SK-N-SH (cell line): Measurements from ENCODE around the gene CCDC188. TPM values are rescaled to one million over a fixed set of nuclear protein-coding genes. Genes with fewer than 3 reads are reported as not detected.

Source experiments
- CTCF ChIA-PET: fragments of 300-600, 350-600 bp; formaldehyde crosslinking; extraction: SDS; loops from one replicate; lab custom pipeline; 2021; lab: Yijun Ruan, JAX
- POLR2A ChIA-PET: fragments of 350-600 bp; sonication (Branson Sonifier 250); formaldehyde crosslinking; extraction: SDS; loops from one replicate; lab custom pipeline; 2020; ENCODE audit warnings: antibody characterized with exemption, inconsistent platforms; lab: Yijun Ruan, JAX
- DNase-seq: peaks from one replicate; pipeline ENCODE4 v3.0.0; 2012
- H2AFZ ChIP-seq: fragments of 200-600 bp; sonication (generic); 2 replicates; pipeline ENCODE4 v1.8.1; 2016; ENCODE audit warnings: antibody characterized with exemption, mild to moderate bottlenecking, low read depth
- H3F3A ChIP-seq: fragments of 200-600 bp; sonication (generic); replicated peaks from 2 replicates; pipeline ENCODE3; 2016; ENCODE audit warnings: antibody characterized with exemption, mild to moderate bottlenecking; ENCODE audit not compliant: insufficient read depth
- H3K27ac ChIP-seq, 2 experiments: fragments of 200-500 bp in 1 of 2; fragments of 200-600 bp in 1 of 2; sonication (Bioruptor generic) in 1 of 2; sonication (generic), shearing (Covaris generic) in 1 of 2; 2 replicates each; pipeline versions ENCODE4 v1.5.1 to v1.6.1; 2014 to 2016; ENCODE audit warnings: low read depth in 2 of 2, inconsistent platforms in 1 of 2, low read length in 1 of 2, mild to moderate bottlenecking in 1 of 2, mixed read lengths in 1 of 2
- H3K27me3 ChIP-seq: fragments of 200-600 bp; sonication (generic), shearing (Covaris generic); 2 replicates; pipeline ENCODE4 v1.6.1; 2016; ENCODE audit warnings: mixed run types; ENCODE audit not compliant: insufficient read depth
- H3K36me3 ChIP-seq, 2 experiments: fragments of 200-500 bp in 1 of 2; fragments of 200-600 bp in 1 of 2; sonication (Bioruptor generic) in 1 of 2; sonication (generic) in 1 of 2; replicated peaks in 1 of 2; 2 replicates each; pipeline versions ENCODE3 to v1.5.1; 2014 to 2016; ENCODE audit warnings: low read length in 1 of 2, mild to moderate bottlenecking in 1 of 2; ENCODE audit not compliant: insufficient read depth in 2 of 2, control insufficient read depth in 1 of 2
- H3K4me1 ChIP-seq, 2 experiments: fragments of 200-500 bp in 1 of 2; fragments of 200-600 bp in 1 of 2; sonication (Bioruptor generic) in 1 of 2; sonication (generic), shearing (Covaris generic) in 1 of 2; 2 replicates each; pipeline versions ENCODE4 v1.5.1 to v1.6.1; 2014 to 2016; ENCODE audit warnings: low read depth in 1 of 2, low read length in 1 of 2, mixed run types in 1 of 2; ENCODE audit not compliant: insufficient read depth in 2 of 2, control insufficient read depth in 1 of 2
- H3K4me2 ChIP-seq: fragments of 200-600 bp; sonication (generic), shearing (Covaris generic); 2 replicates; pipeline ENCODE4 v1.6.1; 2017; ENCODE audit warnings: mixed run types
- H3K4me3 ChIP-seq, 2 experiments: fragments of 200-500 bp in 1 of 2; fragments of 200-600 bp in 1 of 2; sonication (Bioruptor generic) in 1 of 2; sonication (generic), shearing (Covaris generic) in 1 of 2; 2 replicates each; pipeline versions ENCODE4 v1.5.1 to v1.8.1; 2014 to 2016; ENCODE audit warnings: low read depth in 2 of 2, inconsistent platforms in 1 of 2, low read length in 1 of 2, mild to moderate bottlenecking in 1 of 2, mixed read lengths in 1 of 2, moderate library complexity in 1 of 2
- H3K79me2 ChIP-seq: fragments of 200-600 bp; sonication (generic); 2 replicates; pipeline ENCODE4 v1.8.1; 2017; ENCODE audit warnings: mild to moderate bottlenecking; ENCODE audit not compliant: insufficient read depth
- H3K9ac ChIP-seq: fragments of 200-600 bp; sonication (generic); 2 replicates; pipeline ENCODE4 v1.6.1; 2017; ENCODE audit warnings: mixed run types
- H3K9me2 ChIP-seq: fragments of 200-600 bp; sonication (generic); 2 replicates; pipeline ENCODE4 v1.6.1; 2017; ENCODE audit warnings: mixed run types
- H3K9me3 ChIP-seq: fragments of 200-600 bp; sonication (generic); 2 replicates; pipeline ENCODE4 v1.6.1; 2017; ENCODE audit warnings: mixed run types, mild to moderate bottlenecking, moderate library complexity
- H4K20me1 ChIP-seq: fragments of 200-600 bp; sonication (generic); 2 replicates; pipeline ENCODE4 v1.6.1; 2017; ENCODE audit warnings: mild to moderate bottlenecking, mixed run types; ENCODE audit not compliant: insufficient read depth
- ELF1 ChIP-seq: IDR thresholded peaks from 2 replicates; pipeline ENCODE4 v1.4.0; 2012
- EP300 ChIP-seq, 2 experiments: IDR thresholded peaks; 2 replicates each; pipeline versions ENCODE4 v1.4.0 to v1.6.1; 2012; ENCODE audit warnings: borderline replicate concordance in 1 of 2, low read depth in 1 of 2, low read length in 1 of 2
- FOXJ3 ChIP-seq: sonication (generic); formaldehyde crosslinking; IDR thresholded peaks from 2 replicates; pipeline ENCODE4 v1.5.1; 2020; ENCODE audit warnings: mild to moderate bottlenecking, missing genetic modification reagents
- FOXM1 ChIP-seq: IDR thresholded peaks from 2 replicates; pipeline ENCODE4 v1.4.0; 2012; ENCODE audit warnings: low read depth, mild to moderate bottlenecking
- GATA2 ChIP-seq: sonication (generic); formaldehyde crosslinking; IDR thresholded peaks from 2 replicates; pipeline ENCODE4 v1.5.0; 2020; ENCODE audit warnings: mild to moderate bottlenecking, missing genetic modification reagents
- JUND ChIP-seq: IDR thresholded peaks from 2 replicates; pipeline ENCODE4 v1.4.0; 2012
- MEF2A ChIP-seq: IDR thresholded peaks from 2 replicates; pipeline ENCODE4 v1.4.0; 2012; ENCODE audit warnings: low read depth, borderline replicate concordance
- NRF1 ChIP-seq: IDR thresholded peaks from 2 replicates; pipeline ENCODE4 v1.6.1; 2012; ENCODE audit warnings: low read depth, mild to moderate bottlenecking, low read length
- RAD21 ChIP-seq: IDR thresholded peaks from 2 replicates; pipeline ENCODE4 v1.6.1; 2012; ENCODE audit warnings: mild to moderate bottlenecking, low read length
- RCOR1 ChIP-seq: fragments of 150-350 bp; IDR thresholded peaks from 2 replicates; pipeline ENCODE4 v1.6.1; 2017; ENCODE audit warnings: antibody characterized with exemption, low read length
- RXRA ChIP-seq: IDR thresholded peaks from 2 replicates; pipeline ENCODE4 v1.4.0; 2012; ENCODE audit warnings: low read depth, mild to moderate bottlenecking, borderline replicate concordance
- TCF12 ChIP-seq: IDR thresholded peaks from 2 replicates; pipeline ENCODE4 v1.4.0; 2012
- TEAD4 ChIP-seq: IDR thresholded peaks from 2 replicates; pipeline ENCODE4 v1.4.0; 2012; ENCODE audit warnings: mild to moderate bottlenecking, borderline replicate concordance; ENCODE audit not compliant: insufficient read depth
- WGBS: methylation state at CpG from one replicate; pipeline ENCODE4 v1.1.6; 2017; ENCODE audit warnings: low lambda C conversion rate; 5-methylcytosine and 5-hydroxymethylcytosine counted together
- polyA plus RNA-seq, 3 experiments: library from polyadenylated mRNA; depleted of rRNA; stranded (reverse); fragments of >200 nt; gene quantifications; 2 replicates each; pipeline ENCODE4 v1.2.3, GENCODE V29; 2012
- TF ChIP-seq, protein P1 (sequence below): IDR thresholded peaks from 2 replicates; pipeline ENCODE4 v1.4.0; 2012; ENCODE audit warnings: low read depth
- TF ChIP-seq, protein P2 (sequence below): fragments of 200-600 bp; sonication (generic); IDR thresholded peaks from 2 replicates; pipeline ENCODE4 v1.6.1; 2017; ENCODE audit warnings: antibody characterized with exemption, mild to moderate bottlenecking, moderate library complexity
- TF ChIP-seq, protein P3 (sequence below): IDR thresholded peaks from 2 replicates; pipeline ENCODE4; 2012

The CCDC188 gene
- polyA plus RNA-seq, 1 of the 3 experiments (the other 2 are of a cell fraction) = 21.1 TPM

DNA sequence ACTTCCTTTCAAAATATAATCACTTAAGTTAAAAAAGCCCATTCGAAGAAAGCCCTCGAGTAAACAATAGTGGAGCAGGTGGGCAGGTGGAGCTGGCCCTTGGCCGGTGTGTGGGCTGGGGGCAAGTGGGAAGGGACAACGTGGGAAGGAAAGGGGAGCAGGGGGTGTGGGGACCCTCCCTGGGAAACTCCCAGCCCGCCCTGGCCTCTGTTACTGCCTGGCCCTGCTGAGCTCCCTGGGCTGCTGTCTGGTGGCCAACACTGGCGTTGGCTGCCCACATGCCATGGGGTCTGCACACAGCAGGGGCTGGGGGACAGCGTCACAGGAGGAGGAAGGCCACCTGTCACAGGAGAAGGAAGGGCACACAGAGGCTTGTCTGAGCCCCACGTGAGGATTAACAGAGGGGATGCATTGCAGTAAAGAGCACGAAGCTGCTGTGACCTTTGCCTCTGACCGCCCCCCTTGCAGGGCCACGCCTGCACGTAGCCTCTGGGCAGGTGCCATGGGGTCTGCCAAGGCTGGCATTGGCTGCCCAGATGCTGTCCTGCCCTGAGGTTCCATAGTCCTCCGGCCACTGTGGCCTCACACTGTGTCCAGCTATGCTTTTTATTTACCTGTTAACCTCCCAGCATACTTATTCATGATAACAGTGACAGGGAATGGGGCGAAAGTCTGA, 36.2 kb upstream of the CCDC188 start:
- POLR2A ChIA-PET = no interaction called here
- H4K20me1 ChIP-seq = no peaks in the 10 kb centered on the region

DNA sequence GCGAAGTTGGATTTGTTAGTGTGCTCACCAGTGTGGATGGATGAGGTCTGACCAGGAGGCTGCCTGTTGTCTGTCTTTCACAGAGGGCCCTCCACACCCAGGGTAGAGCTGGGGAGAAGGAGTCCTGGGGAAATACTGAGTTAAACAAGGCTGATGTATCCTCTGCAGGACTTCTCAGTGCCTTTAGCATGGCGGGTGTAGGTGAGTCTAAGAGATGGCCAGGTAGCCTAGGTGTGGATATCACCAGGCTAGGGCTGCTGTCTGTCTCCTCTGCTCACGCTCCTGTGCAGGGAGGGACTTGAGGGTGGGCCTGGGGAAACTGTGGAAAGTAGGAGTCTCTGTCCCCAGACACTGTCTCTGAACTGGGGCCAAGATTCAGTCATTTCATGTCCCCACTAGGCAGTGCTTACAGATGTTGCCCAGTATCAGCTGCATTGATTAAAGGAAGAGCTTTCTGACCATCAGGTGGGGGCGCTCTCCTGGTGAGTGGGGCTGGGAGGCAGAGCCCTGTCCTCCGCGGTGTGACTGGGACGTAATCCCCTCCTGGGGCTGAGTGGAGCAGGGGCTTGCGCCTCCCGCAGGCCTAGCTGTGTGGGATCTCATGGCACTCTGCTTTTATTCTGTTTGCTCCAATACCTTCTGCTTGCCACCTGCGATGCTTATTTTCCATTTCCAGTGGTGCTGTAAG, 35.5 kb upstream of the CCDC188 start:
- Histone ChIP-seq H3F3A (no peaks in the 10 kb centered on the region), H3K9me3 (no peaks in the 10 kb centered on the region), H3K27ac (no peak overlapping the region), H3K9me2 (no peaks in the 10 kb centered on the region), H3K79me2 (no peaks in the 10 kb centered on the region), H3K36me3 (no peaks in the 10 kb centered on the region), H4K20me1 (no peaks in the 10 kb centered on the region)
- peak; percentile 59 for DNase-seq
- WGBS = 59% methylated on average over 9 of the region's 10 CpGs
- POLR2A ChIA-PET = no interaction called here
- CTCF ChIA-PET = interaction anchor here (0.7 to 2.1 kb wide), 6 partner anchors 10 to 52 kb away, joined by 3 to 9 read pairs (median 3); no protein-coding TSS in a partner anchor
- TF ChIP-seq FOXJ3 (CRISPR knock-in tag) (no peak), FOXM1 (no peak)
- TF ChIP-seq, protein P1, sequence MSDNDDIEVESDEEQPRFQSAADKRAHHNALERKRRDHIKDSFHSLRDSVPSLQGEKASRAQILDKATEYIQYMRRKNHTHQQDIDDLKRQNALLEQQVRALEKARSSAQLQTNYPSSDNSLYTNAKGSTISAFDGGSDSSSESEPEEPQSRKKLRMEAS = no peak
- TF ChIP-seq, protein P2, sequence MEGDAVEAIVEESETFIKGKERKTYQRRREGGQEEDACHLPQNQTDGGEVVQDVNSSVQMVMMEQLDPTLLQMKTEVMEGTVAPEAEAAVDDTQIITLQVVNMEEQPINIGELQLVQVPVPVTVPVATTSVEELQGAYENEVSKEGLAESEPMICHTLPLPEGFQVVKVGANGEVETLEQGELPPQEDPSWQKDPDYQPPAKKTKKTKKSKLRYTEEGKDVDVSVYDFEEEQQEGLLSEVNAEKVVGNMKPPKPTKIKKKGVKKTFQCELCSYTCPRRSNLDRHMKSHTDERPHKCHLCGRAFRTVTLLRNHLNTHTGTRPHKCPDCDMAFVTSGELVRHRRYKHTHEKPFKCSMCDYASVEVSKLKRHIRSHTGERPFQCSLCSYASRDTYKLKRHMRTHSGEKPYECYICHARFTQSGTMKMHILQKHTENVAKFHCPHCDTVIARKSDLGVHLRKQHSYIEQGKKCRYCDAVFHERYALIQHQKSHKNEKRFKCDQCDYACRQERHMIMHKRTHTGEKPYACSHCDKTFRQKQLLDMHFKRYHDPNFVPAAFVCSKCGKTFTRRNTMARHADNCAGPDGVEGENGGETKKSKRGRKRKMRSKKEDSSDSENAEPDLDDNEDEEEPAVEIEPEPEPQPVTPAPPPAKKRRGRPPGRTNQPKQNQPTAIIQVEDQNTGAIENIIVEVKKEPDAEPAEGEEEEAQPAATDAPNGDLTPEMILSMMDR = peak; percentile 19; the same call in 1 of the 2 replicates
- TF ChIP-seq, all 33 proteins: peak for 1
- no peaks in the 10 kb centered on the region for H3K27me3 ChIP-seq
- H2AFZ ChIP-seq = no peak overlapping the region
- H3K9ac ChIP-seq = no peak overlapping the region
- H3K4me2 ChIP-seq = no peak overlapping the region
- H3K4me3 ChIP-seq = no peak overlapping the region
- H3K4me1 ChIP-seq = no peaks in the 10 kb centered on the region

More for the DNA sequence above, 36.2 kb upstream of the CCDC188 start:
- Histone ChIP-seq H3K36me3 (no peaks in the 10 kb centered on the region), H3F3A (no peaks in the 10 kb centered on the region), H3K9me2 (no peaks in the 10 kb centered on the region), H3K27me3 (no peaks in the 10 kb centered on the region), H3K4me3 (no peak overlapping the region), H3K4me2 (no peak overlapping the region), H2AFZ (no peak overlapping the region), H3K9ac (no peak overlapping the region), H3K4me1 (no peaks in the 10 kb centered on the region), H3K27ac (no peak overlapping the region), H3K79me2 (no peaks in the 10 kb centered on the region), H3K9me3 (no peaks in the 10 kb centered on the region)
- CTCF ChIA-PET = interaction anchor here (0.7 to 2.1 kb wide), 5 partner anchors 15 to 52 kb away, joined by 3 to 9 read pairs (median 3); no protein-coding TSS in a partner anchor
- no peak for TF ChIP-seq FOXM1
- no peak for DNase-seq
- WGBS = 47% methylated on average over 10 of the region's 14 CpGs

DNA sequence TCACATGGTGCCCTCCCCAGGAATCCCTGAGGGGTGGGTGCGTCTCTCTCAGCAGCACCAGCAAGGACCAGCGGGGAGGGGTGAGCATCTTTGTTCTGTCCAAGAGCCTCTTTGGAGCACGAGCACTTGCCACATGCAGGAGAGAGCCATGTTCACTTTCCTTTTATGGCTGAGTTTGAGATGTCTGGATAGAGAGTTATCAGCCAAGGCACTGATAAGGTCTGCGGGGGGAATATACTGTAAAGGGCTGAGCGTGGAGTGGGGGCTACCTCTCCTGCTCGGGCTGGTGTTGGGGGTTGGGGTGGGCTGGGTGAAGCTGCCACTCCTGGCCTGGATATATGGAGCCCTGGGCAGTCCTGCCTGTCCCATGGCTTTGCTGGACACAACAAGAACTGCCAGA, 34.9 kb upstream of the CCDC188 start:
- Histone ChIP-seq H3K79me2 (no peaks in the 10 kb centered on the region), H3K27ac (no peak overlapping the region), H4K20me1 (no peaks in the 10 kb centered on the region), H3K9me3 (no peaks in the 10 kb centered on the region), H3K9me2 (no peaks in the 10 kb centered on the region), H3K4me2 (no peak overlapping the region), H3F3A (no peaks in the 10 kb centered on the region), H3K36me3 (no peaks in the 10 kb centered on the region), H2AFZ (no peak overlapping the region), H3K9ac (no peak overlapping the region), H3K4me3 (no peak overlapping the region), H3K4me1 (no peaks in the 10 kb centered on the region), H3K27me3 (no peaks in the 10 kb centered on the region)
- DNase-seq = no peak
- ChIA-PET CTCF (interaction anchor here (0.7 to 2.1 kb wide), 3 partner anchors 9 to 53 kb away, joined by 3 to 9 read pairs (median 4); no protein-coding TSS in a partner anchor), POLR2A (no interaction called here)
- 47% methylated on average over 4 of the region's 6 CpGs for WGBS
- no peak for TF ChIP-seq GATA2 (CRISPR knock-in tag)
- TF ChIP-seq TCF12 = no peak
- TF ChIP-seq, protein P3, sequence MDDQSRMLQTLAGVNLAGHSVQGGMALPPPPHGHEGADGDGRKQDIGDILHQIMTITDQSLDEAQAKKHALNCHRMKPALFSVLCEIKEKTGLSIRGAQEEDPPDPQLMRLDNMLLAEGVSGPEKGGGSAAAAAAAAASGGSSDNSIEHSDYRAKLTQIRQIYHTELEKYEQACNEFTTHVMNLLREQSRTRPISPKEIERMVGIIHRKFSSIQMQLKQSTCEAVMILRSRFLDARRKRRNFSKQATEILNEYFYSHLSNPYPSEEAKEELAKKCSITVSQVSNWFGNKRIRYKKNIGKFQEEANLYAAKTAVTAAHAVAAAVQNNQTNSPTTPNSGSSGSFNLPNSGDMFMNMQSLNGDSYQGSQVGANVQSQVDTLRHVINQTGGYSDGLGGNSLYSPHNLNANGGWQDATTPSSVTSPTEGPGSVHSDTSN = no peak
- TF ChIP-seq JUND = no peak
- TF ChIP-seq, protein P2 = no peak
- no peak for TF ChIP-seq FOXM1
- no peak for TF ChIP-seq RXRA
- no peak for TF ChIP-seq RAD21
- no peak for TF ChIP-seq FOXJ3 (CRISPR knock-in tag)
- TF ChIP-seq EP300 (IDR thresholded peaks at IDR 0.05; ENCODE audit: borderline replicate concordance in 1 of 2, low read depth in 1 of 2, low read length in 1 of 2) = no peak
- TF ChIP-seq ELF1 = no peak
- no peak for TF ChIP-seq RCOR1
- TF ChIP-seq TEAD4 = no peak
- TF ChIP-seq NRF1 = no peak
- TF ChIP-seq MEF2A = no peak
